WERI-Rb-1 (cell line): ENCODE data around the gene OR4F6.

Experiments used
- DNase-seq: peaks from one replicate; pipeline ENCODE4 v3.0.0-alpha.2; 2020
- H3K27ac ChIP-seq: fragments of 250-450 bp; sonication (Bioruptor Pico); 2 replicates; pipeline ENCODE4 v1.5.1; 2020; ENCODE audit warnings: mild to moderate bottlenecking, moderate library complexity
- H3K27me3 ChIP-seq: fragments of 250-450 bp; sonication (Bioruptor Pico); 2 replicates; pipeline ENCODE4 v1.5.1; 2021; ENCODE audit warnings: mild to moderate bottlenecking, low read depth, moderate library complexity; ENCODE audit not compliant: insufficient read depth, severe bottlenecking
- H3K36me3 ChIP-seq: fragments of 250-450 bp; sonication (Bioruptor Pico); 2 replicates; pipeline ENCODE4 v1.5.1; 2020; ENCODE audit warnings: mild to moderate bottlenecking, moderate library complexity
- H3K4me3 ChIP-seq: 2 replicates; pipeline ENCODE4 v1.5.1; 2011; ENCODE audit warnings: low read depth, mild to moderate bottlenecking, control low read depth, low read length
- H3K9me3 ChIP-seq: fragments of 250-450 bp; sonication (Bioruptor Pico); 2 replicates; pipeline ENCODE4 v1.5.1; 2021; ENCODE audit warnings: mild to moderate bottlenecking, moderate library complexity; ENCODE audit not compliant: severe bottlenecking
- TF ChIP-seq, protein P1 (sequence below): IDR thresholded peaks from 2 replicates; pipeline ENCODE4 v1.5.1; 2011; ENCODE audit warnings: low read depth, mild to moderate bottlenecking, control low read depth, inconsistent platforms, low read length

Gene OR4F6

DNA sequence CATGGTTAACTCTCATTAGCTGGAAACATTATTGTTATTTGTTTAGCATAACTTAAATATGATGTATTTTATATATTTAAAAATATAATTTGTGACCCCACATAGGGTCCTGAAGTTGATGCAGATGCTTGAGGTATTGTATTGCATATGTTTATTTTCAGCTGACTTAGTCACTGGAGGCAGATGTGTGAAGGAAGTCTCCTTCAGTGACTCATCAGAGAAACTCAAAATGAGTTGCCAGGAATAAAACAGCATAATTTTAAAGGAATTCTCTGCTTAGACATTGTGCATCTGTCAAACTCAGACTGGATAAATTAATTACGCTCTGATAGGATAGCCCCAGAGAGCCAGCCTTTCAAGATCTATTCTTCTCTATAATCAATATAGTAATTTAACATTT is 7.9 kb upstream of the OR4F6 start:
- no peak overlapping the region for H3K27ac ChIP-seq
- no peak overlapping the region for H3K4me3 ChIP-seq
- DNase-seq = no peak
- no peaks in the 10 kb centered on the region for H3K9me3 ChIP-seq
- H3K27me3 ChIP-seq = no peaks in the 10 kb centered on the region
- TF ChIP-seq, protein P1, sequence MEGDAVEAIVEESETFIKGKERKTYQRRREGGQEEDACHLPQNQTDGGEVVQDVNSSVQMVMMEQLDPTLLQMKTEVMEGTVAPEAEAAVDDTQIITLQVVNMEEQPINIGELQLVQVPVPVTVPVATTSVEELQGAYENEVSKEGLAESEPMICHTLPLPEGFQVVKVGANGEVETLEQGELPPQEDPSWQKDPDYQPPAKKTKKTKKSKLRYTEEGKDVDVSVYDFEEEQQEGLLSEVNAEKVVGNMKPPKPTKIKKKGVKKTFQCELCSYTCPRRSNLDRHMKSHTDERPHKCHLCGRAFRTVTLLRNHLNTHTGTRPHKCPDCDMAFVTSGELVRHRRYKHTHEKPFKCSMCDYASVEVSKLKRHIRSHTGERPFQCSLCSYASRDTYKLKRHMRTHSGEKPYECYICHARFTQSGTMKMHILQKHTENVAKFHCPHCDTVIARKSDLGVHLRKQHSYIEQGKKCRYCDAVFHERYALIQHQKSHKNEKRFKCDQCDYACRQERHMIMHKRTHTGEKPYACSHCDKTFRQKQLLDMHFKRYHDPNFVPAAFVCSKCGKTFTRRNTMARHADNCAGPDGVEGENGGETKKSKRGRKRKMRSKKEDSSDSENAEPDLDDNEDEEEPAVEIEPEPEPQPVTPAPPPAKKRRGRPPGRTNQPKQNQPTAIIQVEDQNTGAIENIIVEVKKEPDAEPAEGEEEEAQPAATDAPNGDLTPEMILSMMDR = no peak
- no peaks in the 10 kb centered on the region for H3K36me3 ChIP-seq

- no peaks in the 10 kb centered on the region for H3K27me3 ChIP-seq
- no peak overlapping the region for H3K27ac ChIP-seq
- H3K9me3 ChIP-seq = no peaks in the 10 kb centered on the region
- TF ChIP-seq, protein P1 = no peak
- no peak for DNase-seq
- no peak overlapping the region for H3K4me3 ChIP-seq
- H3K36me3 ChIP-seq = no peaks in the 10 kb centered on the region
Measured at GRCh38 chr15:101799665-101800064, 3.6 kb upstream of the OR4F6 start.

DNA sequence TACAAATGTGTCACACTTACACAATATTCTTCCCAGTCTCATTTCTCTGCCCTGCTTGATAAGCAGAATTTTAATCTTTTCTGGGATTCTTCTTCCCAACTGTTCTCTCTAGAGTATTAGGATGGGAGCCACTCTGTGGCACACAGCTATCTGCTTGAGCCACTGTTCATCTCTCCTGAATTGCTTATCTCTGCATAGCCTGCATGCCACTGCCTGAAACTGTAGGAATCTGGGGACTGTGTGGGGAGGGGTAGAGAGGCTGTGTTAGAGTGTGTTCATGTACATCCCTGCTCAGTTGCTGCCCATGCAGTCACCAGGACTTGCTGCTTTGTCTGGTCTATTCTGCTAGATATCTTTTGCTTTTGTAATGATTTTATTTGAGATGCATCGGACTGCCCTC is 2.3 kb upstream of the OR4F6 start:
- Histone ChIP-seq H3K4me3 (no peak overlapping the region), H3K9me3 (no peaks in the 10 kb centered on the region), H3K27me3 (no peaks in the 10 kb centered on the region), H3K36me3 (no peaks in the 10 kb centered on the region), H3K27ac (no peak overlapping the region)
- TF ChIP-seq, protein P1 = no peak
- DNase-seq = no peak

DNA sequence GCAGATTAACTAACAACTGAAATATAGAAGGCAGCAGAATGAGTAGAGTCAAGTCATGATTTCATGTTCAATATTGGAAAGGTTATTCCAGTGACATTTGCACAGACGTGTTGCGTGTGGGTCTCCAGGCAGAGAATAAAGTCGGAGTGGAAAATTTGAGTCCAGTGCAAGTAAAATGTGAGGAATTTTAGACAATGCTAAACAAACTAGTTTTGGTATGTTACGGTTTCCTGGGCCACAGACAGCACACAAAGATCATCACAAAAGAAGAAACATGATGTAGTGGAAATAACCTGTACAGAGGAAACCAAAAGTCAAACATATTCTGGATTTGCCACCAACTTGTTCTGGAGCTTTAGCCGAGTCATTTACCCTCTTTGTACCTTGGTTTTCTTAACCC is 367 bp downstream of the OR4F6 start:
- TF ChIP-seq, protein P1 = no peak
- Histone ChIP-seq H3K9me3 (no peaks in the 10 kb centered on the region), H3K27ac (no peak overlapping the region), H3K27me3 (no peaks in the 10 kb centered on the region), H3K36me3 (no peaks in the 10 kb centered on the region), H3K4me3 (no peak overlapping the region)
- no peak for DNase-seq

DNA sequence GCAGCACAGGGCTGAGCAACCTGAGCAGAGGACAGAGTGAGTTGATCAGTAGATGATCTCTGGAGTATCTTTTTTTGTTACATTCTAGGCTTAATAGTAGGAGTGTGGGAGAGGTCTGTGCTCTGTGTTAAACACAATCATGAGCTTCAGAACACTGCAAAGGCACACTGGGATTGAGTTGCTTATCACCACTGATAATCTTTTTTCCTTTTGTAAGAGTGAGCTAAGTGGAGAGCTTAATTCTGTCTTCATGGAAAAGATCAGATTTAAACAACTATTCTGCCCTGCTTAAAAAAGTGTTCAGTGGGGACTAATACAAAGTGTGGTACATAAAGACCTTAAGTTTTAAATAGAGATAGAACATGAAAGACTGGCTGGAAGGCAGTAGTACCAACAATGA is 1.1 kb downstream of the OR4F6 start:
- Histone ChIP-seq H3K9me3 (no peaks in the 10 kb centered on the region), H3K27ac (no peak overlapping the region), H3K4me3 (no peak overlapping the region), H3K27me3 (no peaks in the 10 kb centered on the region), H3K36me3 (no peaks in the 10 kb centered on the region)
- no peak for DNase-seq
- TF ChIP-seq, protein P1 = no peak

- Histone ChIP-seq H3K27me3 (no peaks in the 10 kb centered on the region), H3K9me3 (no peaks in the 10 kb centered on the region), H3K4me3 (no peak overlapping the region), H3K27ac (no peak overlapping the region), H3K36me3 (no peaks in the 10 kb centered on the region)
- TF ChIP-seq, protein P1 = no peak
- DNase-seq = no peak
Measured at GRCh38 chr15:101804941-101805340, 1.6 kb downstream of the OR4F6 start.
